GM12872 (cell line): ENCODE data around the gene CEP192.

Source experiments
- TF ChIP-seq, protein P1 (sequence below): IDR thresholded peaks from 3 replicates; pipeline ENCODE4 v1.5.1; 2011; ENCODE audit warnings: low read depth, mild to moderate bottlenecking, low read length, moderate library complexity; ENCODE audit not compliant: insufficient read depth

Gene CEP192

DNA sequence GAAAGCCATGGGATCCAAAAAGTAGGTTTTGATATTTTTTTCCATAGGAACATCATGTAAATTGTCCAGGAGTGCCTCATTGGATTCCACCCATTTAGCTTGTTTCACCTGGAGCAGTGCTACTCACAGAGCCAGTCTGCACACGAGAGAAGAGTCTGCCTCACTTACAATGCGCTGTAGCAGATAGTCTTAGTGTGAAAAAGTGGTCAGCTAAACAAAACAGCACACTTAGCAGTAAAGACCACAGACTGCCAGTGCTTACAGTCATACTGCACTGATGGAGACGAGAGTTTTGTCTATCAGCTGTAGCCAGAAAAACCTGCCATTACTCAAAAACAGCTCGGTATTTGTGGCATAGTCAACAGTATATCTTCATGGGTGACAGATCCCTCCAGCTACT is 113.9 kb downstream of the CEP192 start:
- TF ChIP-seq, protein P1, sequence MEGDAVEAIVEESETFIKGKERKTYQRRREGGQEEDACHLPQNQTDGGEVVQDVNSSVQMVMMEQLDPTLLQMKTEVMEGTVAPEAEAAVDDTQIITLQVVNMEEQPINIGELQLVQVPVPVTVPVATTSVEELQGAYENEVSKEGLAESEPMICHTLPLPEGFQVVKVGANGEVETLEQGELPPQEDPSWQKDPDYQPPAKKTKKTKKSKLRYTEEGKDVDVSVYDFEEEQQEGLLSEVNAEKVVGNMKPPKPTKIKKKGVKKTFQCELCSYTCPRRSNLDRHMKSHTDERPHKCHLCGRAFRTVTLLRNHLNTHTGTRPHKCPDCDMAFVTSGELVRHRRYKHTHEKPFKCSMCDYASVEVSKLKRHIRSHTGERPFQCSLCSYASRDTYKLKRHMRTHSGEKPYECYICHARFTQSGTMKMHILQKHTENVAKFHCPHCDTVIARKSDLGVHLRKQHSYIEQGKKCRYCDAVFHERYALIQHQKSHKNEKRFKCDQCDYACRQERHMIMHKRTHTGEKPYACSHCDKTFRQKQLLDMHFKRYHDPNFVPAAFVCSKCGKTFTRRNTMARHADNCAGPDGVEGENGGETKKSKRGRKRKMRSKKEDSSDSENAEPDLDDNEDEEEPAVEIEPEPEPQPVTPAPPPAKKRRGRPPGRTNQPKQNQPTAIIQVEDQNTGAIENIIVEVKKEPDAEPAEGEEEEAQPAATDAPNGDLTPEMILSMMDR, result no peak

DNA sequence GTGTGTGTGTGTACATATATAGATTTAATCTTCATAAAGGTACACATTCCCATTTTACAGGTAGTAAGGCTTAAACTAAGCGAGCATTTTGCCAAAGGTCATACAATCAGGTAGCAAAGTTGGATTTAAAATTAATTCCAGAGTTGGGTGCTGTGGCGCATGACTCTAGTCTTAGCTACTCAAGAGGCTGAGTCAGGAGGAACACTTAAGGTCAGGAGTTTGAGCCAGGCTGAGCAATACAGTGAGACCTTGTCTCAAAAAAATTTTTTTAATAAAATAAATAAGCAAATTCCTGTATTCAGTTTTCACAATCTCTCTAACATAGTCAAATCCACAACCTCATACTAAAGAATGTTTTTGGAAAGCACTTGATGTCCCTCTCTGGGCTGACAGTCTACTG is 115.9 kb downstream of the CEP192 start:
- TF ChIP-seq, protein P1, result no peak

DNA sequence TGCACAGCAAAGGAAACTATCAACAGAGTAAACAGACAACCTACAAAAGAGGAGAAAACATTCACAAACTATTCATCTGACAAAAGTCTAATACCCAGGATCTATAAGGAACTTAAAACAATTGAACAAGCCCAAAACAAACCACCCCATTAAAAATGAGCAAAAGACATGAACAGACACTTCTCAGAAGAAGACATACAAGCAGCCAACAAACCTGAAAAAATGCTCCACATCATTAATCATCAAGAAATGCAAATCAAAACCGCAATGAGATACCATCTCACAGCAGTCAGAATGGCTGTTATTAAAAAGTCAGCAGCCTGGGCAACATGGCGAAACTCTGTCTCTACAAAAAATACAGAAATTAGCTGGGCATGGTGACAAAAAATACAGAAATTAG is 117.2 kb downstream of the CEP192 start:
- TF ChIP-seq, protein P1, result no peak

DNA sequence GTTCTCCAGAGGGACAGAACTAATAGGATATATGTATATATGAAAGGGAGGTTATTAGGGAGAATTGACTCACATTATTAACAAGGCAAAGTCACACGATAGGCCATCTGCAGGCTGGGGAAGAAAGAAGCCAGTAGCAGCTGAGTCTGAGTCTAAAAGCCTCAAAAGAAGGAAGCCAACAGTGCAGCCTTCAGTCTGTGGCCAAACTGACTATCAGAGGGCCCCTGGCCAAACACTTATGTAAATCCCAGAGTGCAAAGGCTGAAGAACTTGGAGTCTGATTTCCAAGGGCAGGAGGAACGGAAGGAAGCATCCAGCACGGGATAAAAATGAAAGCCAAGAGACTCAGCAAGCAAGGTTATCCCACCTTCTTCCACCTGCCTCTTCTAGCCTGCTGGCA is 119.4 kb downstream of the CEP192 start:
- TF ChIP-seq, protein P1, result no peak

DNA sequence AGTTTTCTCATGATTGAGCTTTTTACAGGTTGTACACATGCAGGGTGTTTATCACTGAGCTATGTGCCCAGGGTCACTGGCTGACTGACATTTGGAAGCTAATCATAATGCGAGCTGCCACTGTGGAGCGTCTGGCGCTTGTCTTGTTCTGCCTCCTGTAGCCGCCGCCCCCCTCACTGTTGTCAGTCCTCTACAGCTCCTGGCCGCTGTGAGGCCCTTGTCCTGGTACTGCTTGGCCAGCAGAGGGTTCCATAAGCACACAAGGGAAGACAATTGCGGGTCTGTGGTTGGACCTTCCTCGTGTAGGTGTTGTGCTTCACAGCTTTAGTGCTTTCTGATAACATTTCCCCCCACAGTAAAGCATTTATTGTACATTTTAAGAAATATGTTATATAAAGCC is 121.8 kb downstream of the CEP192 start:
- TF ChIP-seq, protein P1, result no peak

DNA sequence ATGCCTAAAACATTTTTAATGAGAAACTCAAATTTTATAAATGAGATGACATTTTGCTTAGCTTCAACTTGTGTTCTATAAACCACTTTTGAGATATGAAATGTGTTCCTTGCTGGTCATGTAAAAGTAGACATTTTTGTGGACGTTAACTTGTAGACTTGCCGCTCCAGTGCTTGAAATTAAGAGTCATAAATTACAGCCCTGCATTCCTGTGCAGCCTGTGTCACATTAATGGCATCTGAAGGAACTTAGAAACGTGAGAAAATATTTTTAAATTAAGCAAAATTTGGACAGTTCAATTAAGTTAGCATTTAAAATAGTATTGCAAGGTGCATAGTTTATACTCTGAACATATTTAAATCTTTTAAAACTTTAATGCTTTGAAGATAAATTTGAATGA is 129.1 kb downstream of the CEP192 start:
- TF ChIP-seq, protein P1, result no peak

DNA sequence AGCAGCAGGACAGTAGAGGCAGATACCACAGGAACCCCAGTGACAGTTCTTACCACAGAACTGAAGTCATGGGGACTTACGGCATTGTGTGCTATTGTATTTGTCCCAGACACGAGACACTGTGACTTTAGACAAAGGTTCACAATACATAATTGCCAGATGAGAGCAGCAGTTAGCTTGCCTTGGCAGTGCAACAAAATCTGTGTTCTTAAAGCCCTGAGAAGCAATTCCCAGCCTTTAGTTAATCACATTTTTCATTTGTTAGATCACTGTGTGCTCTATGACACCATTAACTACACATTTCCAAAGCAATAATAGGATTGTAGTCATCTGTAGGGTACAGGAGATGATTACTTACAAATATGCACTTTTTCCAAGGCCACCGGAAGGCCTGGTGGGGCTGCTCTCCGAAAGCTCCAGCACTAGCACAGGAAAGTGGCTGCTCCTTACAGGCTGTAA is 129.8 kb downstream of the CEP192 start:
- TF ChIP-seq, protein P1, result no peak

DNA sequence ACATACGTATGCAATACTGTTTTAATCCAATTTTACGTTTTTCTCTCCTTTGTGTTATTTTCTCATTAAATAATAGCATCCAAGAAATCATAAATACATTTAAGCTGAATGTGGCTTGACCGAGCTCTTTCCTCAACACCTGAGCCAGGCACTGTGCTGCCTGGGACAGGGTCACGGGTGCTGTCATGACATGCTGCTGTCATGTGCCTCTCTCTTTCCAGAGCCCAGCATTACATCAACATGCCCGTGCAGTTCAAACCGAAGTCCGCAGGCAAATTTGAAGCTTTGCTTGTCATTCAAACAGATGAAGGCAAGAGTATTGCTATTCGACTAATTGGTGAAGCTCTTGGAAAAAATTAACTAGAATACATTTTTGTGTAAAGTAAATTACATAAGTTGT is 133.2 kb downstream of the CEP192 start:
- TF ChIP-seq, protein P1, result no peak
